Choroid plexus epithelial cell (primary cell): ENCODE measurements around the gene ZNF462.

ENCODE experiments used
- DNase-seq: peaks from one replicate; pipeline ENCODE4 v3.0.0-alpha.2; 2010; ENCODE audit warnings: low read depth
- H3K4me3 ChIP-seq: 2 replicates; pipeline ENCODE4 v1.5.1; 2011; ENCODE audit warnings: low read depth, mild to moderate bottlenecking, control low read depth, low read length, moderate library complexity
- CTCF ChIP-seq: conservative IDR thresholded peaks from 2 replicates; pipeline ENCODE4 v1.5.1; 2011; ENCODE audit warnings: low read depth, mild to moderate bottlenecking, control low read depth, inconsistent platforms, low read length, moderate library complexity

ZNF462 gene

DNA sequence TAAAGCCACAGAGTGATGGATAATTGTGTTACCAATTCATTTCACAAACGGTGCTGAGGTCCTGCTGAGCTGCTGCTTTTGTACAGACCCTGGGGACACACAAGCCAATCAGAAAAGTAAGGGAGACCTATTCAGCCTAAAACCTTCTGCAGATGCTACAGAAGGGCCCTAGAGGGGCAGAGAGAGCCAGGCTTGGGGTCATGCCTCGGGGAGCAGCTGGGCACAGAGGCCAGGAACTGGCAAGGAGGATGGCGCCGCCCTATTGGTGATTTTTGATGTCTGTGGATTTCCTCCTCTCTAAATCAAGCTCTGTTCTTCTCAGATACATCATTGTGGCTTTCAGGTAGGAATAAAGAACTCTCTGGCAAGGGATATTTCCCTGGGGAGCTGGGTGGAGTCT lies 181.9 kb downstream of the ZNF462 start:
- no peak for DNase-seq
- TF ChIP-seq CTCF, result peak; percentile 15
- no peak overlapping the region for H3K4me3 ChIP-seq

DNA sequence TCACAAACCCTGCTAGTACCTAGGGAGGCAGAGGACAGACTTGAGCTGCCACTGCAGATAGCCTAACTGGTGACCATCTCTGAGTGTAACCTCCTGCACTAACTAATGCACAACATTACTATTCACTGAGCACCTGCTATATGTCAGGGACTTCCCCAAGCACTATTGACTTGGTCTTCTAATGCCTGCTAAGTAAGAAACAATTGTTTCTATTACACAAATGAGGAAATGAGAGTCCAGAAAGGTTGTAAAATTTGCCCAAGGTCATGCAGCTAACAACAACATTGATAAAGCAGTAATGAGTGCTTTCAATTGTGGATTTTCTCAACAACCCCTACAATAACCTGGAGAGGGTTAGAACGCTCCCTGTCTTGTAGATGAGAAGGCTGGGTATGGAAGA lies 183.7 kb downstream of the ZNF462 start:
- DNase-seq, result no peak
- TF ChIP-seq CTCF, result no peak
- H3K4me3 ChIP-seq, result no peak overlapping the region

DNA sequence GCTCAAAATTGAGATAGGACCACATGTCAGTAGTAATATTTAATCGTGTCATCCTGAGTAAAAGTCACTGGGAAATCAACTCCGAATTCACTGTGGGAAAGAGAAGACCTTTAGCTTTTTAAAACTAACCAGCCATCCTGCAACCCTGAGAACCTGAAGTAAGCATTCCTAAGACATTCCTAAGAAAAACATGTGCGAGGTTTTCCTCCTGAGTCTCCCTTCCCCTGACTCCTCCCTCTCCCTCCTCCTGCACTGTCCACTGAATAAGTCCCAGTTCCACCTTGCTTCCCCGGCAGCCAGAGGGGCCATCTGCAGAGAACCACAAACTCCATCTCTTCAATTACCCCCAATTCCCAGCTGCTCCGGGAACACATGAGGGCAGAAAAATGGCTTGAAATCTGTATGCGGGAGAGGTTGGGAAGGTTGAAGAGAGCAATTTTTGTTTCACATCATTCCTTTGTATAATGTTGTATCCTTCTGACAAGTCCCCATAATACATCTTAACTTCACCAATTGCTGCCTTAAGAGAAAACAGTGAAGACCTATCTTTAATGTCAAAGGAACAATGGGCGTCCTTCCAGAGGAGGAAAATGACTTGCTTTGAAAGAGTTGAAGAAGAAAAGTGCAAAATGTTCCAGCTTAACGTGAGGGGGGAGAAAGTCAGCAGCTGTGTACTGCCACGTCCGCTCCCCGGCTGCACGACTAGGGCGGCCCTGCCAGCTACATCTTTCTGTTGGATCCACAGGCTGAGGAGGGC lies 186.3 kb downstream of the ZNF462 start:
- no peak for TF ChIP-seq CTCF
- DNase-seq, result peak; percentile 47
- H3K4me3 ChIP-seq, result no peak overlapping the region

DNA sequence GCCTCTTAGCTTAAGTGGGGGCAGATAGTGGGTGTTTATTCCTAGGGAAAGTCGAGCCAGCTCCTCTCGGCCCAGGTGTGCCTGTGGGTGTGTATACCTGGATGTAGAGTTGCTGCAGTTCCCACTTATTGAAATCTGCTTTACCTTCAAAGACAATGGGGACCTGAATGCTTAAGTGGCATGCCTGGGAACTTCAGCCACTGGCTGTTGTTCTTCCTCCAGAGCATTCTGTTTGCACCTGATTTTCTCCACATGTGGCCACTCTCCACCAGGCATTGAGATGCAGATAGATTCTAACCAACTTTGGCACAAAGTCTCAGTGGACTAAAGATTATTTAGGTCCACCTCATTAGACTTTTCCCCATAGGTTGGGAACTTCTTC lies 186.8 kb downstream of the ZNF462 start:
- TF ChIP-seq CTCF, result no peak
- no peak overlapping the region for H3K4me3 ChIP-seq
- no peak for DNase-seq

- no peak overlapping the region for H3K4me3 ChIP-seq
- DNase-seq, result no peak
- no peak for TF ChIP-seq CTCF
Observed at GRCh38 chr9:107051392-107051791, 188.4 kb downstream of the ZNF462 start.

DNA sequence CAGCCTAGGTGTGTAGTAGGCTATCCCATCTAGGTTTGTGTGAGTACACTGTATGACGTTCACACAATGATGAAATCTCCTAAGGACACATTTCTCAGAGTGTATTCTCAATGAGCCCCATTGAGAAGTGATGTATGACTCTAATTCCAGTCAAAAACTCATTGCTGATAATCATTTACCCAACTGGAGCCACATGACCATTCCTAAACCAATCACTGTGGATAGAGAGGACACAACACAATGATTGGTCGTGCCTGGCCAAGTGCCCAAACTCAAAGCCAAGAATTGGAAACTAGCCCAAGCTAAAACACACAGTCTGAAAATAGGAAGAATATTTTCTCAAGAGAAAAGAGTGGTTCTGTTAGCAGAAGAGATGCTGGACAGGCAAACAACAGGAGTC lies 191.2 kb downstream of the ZNF462 start:
- TF ChIP-seq CTCF, result no peak
- no peak overlapping the region for H3K4me3 ChIP-seq
- DNase-seq, result no peak

DNA sequence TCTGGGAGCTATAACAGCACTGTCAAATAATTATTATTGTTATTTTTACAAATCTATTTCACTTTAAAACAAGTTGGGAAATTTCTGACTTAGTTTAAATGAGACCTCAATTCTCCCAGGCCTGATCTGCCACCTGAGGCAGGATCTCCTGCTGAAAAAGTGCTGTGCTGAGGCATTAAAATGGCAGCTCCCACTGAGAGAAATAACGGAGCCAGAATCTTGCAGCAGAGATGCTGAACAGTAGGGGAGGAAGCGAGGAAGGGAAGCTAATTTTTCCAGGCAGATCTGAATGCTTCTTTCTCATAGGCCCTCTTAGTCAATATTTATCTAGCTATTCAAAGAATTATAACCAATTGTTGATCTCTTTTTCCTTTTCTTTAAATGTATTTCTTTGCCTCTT lies 196.3 kb downstream of the ZNF462 start:
- no peak for TF ChIP-seq CTCF
- no peak for DNase-seq
- H3K4me3 ChIP-seq, result no peak overlapping the region
